Astrocyte (in vitro differentiated cells and primary cell): Measurements from ENCODE around the gene FER. TPM values are rescaled to one million over a fixed set of nuclear protein-coding genes. Genes with fewer than 3 reads are reported as not detected.

ENCODE experiments used
- DNase-seq: peaks from one replicate; pipeline ENCODE4 v3.0.0-alpha.2; 2010; ENCODE audit warnings: low read depth
- FAIRE-seq: peaks from 2 replicates; lab custom pipeline; 2011; peaks lifted over from hg19 to GRCh38; lab: Jason Lieb, UNC
- H2AFZ ChIP-seq: 2 replicates; pipeline ENCODE4 v1.6.0; 2012; ENCODE audit warnings: low read depth, low read length, inconsistent platforms
- H3K27ac ChIP-seq: 2 replicates; pipeline ENCODE4 v1.5.1; 2011; ENCODE audit warnings: low read depth, low read length, inconsistent platforms
- H3K27me3 ChIP-seq: 2 replicates; pipeline ENCODE4 v1.6.0; 2011; ENCODE audit warnings: low read length, inconsistent platforms; ENCODE audit not compliant: insufficient read depth
- H3K36me3 ChIP-seq: 2 replicates; pipeline ENCODE4 v1.5.1; 2011; ENCODE audit warnings: low read length, inconsistent platforms; ENCODE audit not compliant: insufficient read depth
- H3K4me1 ChIP-seq: 2 replicates; pipeline ENCODE4 v1.5.1; 2011; ENCODE audit warnings: low read length, inconsistent platforms; ENCODE audit not compliant: insufficient read depth
- H3K4me2 ChIP-seq: 2 replicates; pipeline ENCODE4 v1.6.0; 2012; ENCODE audit warnings: low read length, inconsistent platforms
- H3K4me3 ChIP-seq: 2 replicates; pipeline ENCODE4 v1.5.1; 2011; ENCODE audit warnings: low read depth, mild to moderate bottlenecking, low read length, inconsistent platforms; ENCODE audit not compliant: insufficient read depth
- H3K79me2 ChIP-seq: 2 replicates; pipeline ENCODE4 v1.6.0; 2012; ENCODE audit warnings: mild to moderate bottlenecking, low read length, inconsistent platforms; ENCODE audit not compliant: insufficient read depth
- H3K9ac ChIP-seq: 2 replicates; pipeline ENCODE4 v1.6.0; 2012; ENCODE audit warnings: mild to moderate bottlenecking, low read length, inconsistent platforms
- H3K9me3 ChIP-seq: 2 replicates; pipeline ENCODE4 v1.5.1; 2012; ENCODE audit warnings: low read depth, mild to moderate bottlenecking, low read length, inconsistent platforms; ENCODE audit not compliant: insufficient read depth
- H4K20me1 ChIP-seq: 2 replicates; pipeline ENCODE4 v1.6.0; 2012; ENCODE audit warnings: low read length, inconsistent platforms; ENCODE audit not compliant: insufficient read depth
- H3K27ac Mint-ChIP-seq: one replicate; pipeline ENCODE4 v1.8.0; 2021; ENCODE audit warnings: mild to moderate bottlenecking, mixed read lengths; ENCODE audit not compliant: unreplicated experiment
- H3K27me3 Mint-ChIP-seq: one replicate; pipeline ENCODE4 v1.8.0; 2021; ENCODE audit warnings: low read depth, mixed read lengths; ENCODE audit not compliant: unreplicated experiment
- H3K36me3 Mint-ChIP-seq: one replicate; pipeline ENCODE4 v1.8.0; 2021; ENCODE audit warnings: low read depth, mixed read lengths; ENCODE audit not compliant: unreplicated experiment
- H3K4me1 Mint-ChIP-seq: one replicate; pipeline ENCODE4 v1.8.0; 2021; ENCODE audit warnings: low read depth, mixed read lengths; ENCODE audit not compliant: unreplicated experiment
- H3K4me3 Mint-ChIP-seq: one replicate; pipeline ENCODE4 v1.8.0; 2021; ENCODE audit warnings: mild to moderate bottlenecking, moderate library complexity, mixed read lengths; ENCODE audit not compliant: unreplicated experiment
- H3K9me3 Mint-ChIP-seq: one replicate; pipeline ENCODE4 v1.8.0; 2021; ENCODE audit warnings: mild to moderate bottlenecking, mixed read lengths; ENCODE audit not compliant: unreplicated experiment
- EZH2 ChIP-seq: IDR thresholded peaks from 2 replicates; pipeline ENCODE4 v1.6.1; 2012; ENCODE audit warnings: mild to moderate bottlenecking, low read length, inconsistent platforms; ENCODE audit not compliant: insufficient read depth
- total RNA-seq: library from RNA; stranded (reverse); gene quantifications from 2 replicates; pipeline ENCODE4 v1.2.1, GENCODE V29; 2021
- TF ChIP-seq, protein P1 (sequence below): IDR thresholded peaks from 2 replicates; pipeline ENCODE4 v1.5.1; 2011; ENCODE audit warnings: low read depth, mild to moderate bottlenecking, inconsistent platforms, low read length, moderate library complexity; ENCODE audit not compliant: insufficient read depth

The FER gene
- total RNA-seq, 1 donor from 2014 or later = 21.6 TPM

DNA sequence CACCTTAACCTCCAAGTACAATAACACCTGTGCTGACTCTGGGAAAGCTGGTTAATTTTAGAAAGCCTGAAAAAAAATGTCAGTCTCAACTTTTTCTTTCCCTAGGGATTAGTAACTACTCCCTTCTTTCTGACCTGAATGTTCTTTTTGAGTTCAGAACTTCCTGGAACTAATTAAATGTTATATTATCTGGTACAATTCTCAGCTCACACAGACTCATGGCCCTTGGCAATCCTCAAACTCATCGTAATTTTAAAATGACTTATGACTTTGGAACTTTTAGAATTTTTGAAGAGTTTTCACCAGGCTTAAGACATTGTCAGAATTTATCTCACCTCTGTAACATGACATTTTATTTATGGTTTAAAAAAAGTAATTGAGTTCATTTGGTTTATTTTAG, 315.0 kb downstream of the FER start:
- Mint-ChIP-seq H3K4me1 (no peaks in the 10 kb centered on the region), H3K4me3 (no peak overlapping the region), H3K36me3 (no peaks in the 10 kb centered on the region), H3K27me3 (no peaks in the 10 kb centered on the region), H3K9me3 (no peaks in the 10 kb centered on the region), H3K27ac (no peak overlapping the region)
- Histone ChIP-seq H3K4me1 (no peaks in the 10 kb centered on the region), H3K27ac (no peak overlapping the region), H3K9ac (no peak overlapping the region), H3K27me3 (no peaks in the 10 kb centered on the region), H3K4me2 (no peak overlapping the region), H2AFZ (no peak overlapping the region), H4K20me1 (no peaks in the 10 kb centered on the region), H3K79me2 (no peaks in the 10 kb centered on the region), H3K9me3 (no peaks in the 10 kb centered on the region), H3K4me3 (no peak overlapping the region), H3K36me3 (no peaks in the 10 kb centered on the region)
- peak; percentile 6 for DNase-seq
- no peak for TF ChIP-seq EZH2
- TF ChIP-seq, protein P1, sequence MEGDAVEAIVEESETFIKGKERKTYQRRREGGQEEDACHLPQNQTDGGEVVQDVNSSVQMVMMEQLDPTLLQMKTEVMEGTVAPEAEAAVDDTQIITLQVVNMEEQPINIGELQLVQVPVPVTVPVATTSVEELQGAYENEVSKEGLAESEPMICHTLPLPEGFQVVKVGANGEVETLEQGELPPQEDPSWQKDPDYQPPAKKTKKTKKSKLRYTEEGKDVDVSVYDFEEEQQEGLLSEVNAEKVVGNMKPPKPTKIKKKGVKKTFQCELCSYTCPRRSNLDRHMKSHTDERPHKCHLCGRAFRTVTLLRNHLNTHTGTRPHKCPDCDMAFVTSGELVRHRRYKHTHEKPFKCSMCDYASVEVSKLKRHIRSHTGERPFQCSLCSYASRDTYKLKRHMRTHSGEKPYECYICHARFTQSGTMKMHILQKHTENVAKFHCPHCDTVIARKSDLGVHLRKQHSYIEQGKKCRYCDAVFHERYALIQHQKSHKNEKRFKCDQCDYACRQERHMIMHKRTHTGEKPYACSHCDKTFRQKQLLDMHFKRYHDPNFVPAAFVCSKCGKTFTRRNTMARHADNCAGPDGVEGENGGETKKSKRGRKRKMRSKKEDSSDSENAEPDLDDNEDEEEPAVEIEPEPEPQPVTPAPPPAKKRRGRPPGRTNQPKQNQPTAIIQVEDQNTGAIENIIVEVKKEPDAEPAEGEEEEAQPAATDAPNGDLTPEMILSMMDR = no peak
- FAIRE-seq = no peak

DNA sequence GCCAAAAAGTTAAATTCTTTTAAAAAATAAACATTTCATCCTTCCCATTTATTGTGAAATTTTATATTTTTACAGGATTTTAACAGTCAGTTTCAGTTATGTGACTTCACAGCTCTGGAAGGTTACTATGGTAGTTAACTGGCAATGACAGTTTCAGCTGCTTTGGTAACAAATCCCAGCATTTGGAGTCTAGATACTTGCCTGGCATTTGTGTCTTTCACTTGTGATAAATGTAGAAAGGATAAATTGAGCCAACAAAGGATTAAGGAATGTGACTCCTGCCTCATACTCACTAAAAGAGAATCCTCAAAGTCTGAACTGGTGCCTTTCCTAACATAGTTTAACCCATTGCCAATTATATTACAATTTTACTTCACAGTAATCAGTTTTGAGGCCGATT, 315.5 kb downstream of the FER start:
- Histone ChIP-seq H3K27ac (no peak overlapping the region), H3K79me2 (no peaks in the 10 kb centered on the region), H3K4me2 (no peak overlapping the region), H3K9ac (no peak overlapping the region), H3K36me3 (no peaks in the 10 kb centered on the region), H3K4me3 (no peak overlapping the region), H3K4me1 (no peaks in the 10 kb centered on the region), H2AFZ (no peak overlapping the region), H3K9me3 (no peaks in the 10 kb centered on the region), H3K27me3 (no peaks in the 10 kb centered on the region), H4K20me1 (no peaks in the 10 kb centered on the region)
- H3K9me3 Mint-ChIP-seq = no peaks in the 10 kb centered on the region
- no peak overlapping the region for H3K4me3 Mint-ChIP-seq
- H3K4me1 Mint-ChIP-seq = no peaks in the 10 kb centered on the region
- TF ChIP-seq, protein P1 = no peak
- TF ChIP-seq EZH2 = no peak
- no peaks in the 10 kb centered on the region for H3K36me3 Mint-ChIP-seq
- H3K27me3 Mint-ChIP-seq = no peaks in the 10 kb centered on the region
- H3K27ac Mint-ChIP-seq = no peak overlapping the region
- DNase-seq (peak; percentile 41), FAIRE-seq (no peak)

DNA sequence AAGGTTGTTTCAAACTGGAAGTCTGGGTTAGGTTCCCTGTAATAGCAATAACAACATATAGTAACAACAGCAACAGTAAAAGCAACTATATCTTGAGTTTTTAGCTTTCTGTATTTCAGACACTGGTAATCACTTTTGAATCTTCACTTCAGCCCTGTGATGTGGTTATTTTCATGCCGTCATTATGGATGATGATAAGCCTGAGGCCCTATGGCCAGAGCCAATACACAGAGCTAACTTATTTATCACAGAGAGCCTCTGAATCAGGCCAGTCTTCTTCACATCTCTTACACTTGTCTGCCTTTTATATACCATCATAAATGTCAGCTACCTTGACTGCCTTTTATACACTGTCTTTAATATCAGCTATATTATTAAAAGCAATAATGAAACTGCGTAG, 329.0 kb downstream of the FER start:
- no peaks in the 10 kb centered on the region for H3K4me1 ChIP-seq
- no peaks in the 10 kb centered on the region for H3K36me3 Mint-ChIP-seq
- peak; percentile 58 for FAIRE-seq
- no peaks in the 10 kb centered on the region for H4K20me1 ChIP-seq
- H3K27ac Mint-ChIP-seq = no peak overlapping the region
- H3K27me3 ChIP-seq = no peaks in the 10 kb centered on the region
- no peaks in the 10 kb centered on the region for H3K36me3 ChIP-seq
- no peak for DNase-seq
- no peaks in the 10 kb centered on the region for H3K9me3 ChIP-seq
- TF ChIP-seq, protein P1 = no peak
- no peak for TF ChIP-seq EZH2
- H3K79me2 ChIP-seq = no peaks in the 10 kb centered on the region
- no peak overlapping the region for H3K4me3 ChIP-seq
- no peak overlapping the region for H3K4me2 ChIP-seq
- no peak overlapping the region for H2AFZ ChIP-seq
- H3K9ac ChIP-seq = no peak overlapping the region
- no peak overlapping the region for H3K4me3 Mint-ChIP-seq
- H3K27me3 Mint-ChIP-seq = no peaks in the 10 kb centered on the region
- H3K27ac ChIP-seq = no peak overlapping the region
- H3K4me1 Mint-ChIP-seq = no peaks in the 10 kb centered on the region
- H3K9me3 Mint-ChIP-seq = no peaks in the 10 kb centered on the region
